HepG2 (cell line): ENCODE measurements around the gene CMIP. TPM values are rescaled to one million over a fixed set of nuclear protein-coding genes. Genes with fewer than 3 reads are reported as not detected.

Experiments used
- JUND ChIP-seq: sonication (generic); formaldehyde crosslinking; IDR thresholded peaks from 2 replicates; pipeline ENCODE4 v1.8.0; 2022; ENCODE audit warnings: mild to moderate bottlenecking, missing genetic modification reagents
- ZHX2 ChIP-seq, 2 experiments: sonication (generic) in 1 of 2; formaldehyde crosslinking in 1 of 2; IDR thresholded peaks; 2 replicates each; pipeline versions ENCODE4 v1.6.1 to v1.9.0; 2014 to 2022; ENCODE audit warnings: antibody characterized with exemption in 1 of 2, borderline replicate concordance in 1 of 2, inconsistent platforms in 1 of 2, low read depth in 1 of 2, missing genetic modification reagents in 1 of 2
- ZNF224 ChIP-seq: sonication (generic); formaldehyde crosslinking; IDR thresholded peaks from 2 replicates; pipeline ENCODE4 v1.5.0; 2020; ENCODE audit warnings: mild to moderate bottlenecking, missing genetic modification reagents
- ZNF34 ChIP-seq: sonication (generic); formaldehyde crosslinking; IDR thresholded peaks from 2 replicates; pipeline ENCODE4 v1.4.0; 2020; ENCODE audit warnings: mild to moderate bottlenecking, missing genetic modification reagents, borderline replicate concordance
- ZNF343 ChIP-seq: sonication (generic); formaldehyde crosslinking; IDR thresholded peaks from 2 replicates; pipeline ENCODE4 v1.4.0; 2020; ENCODE audit warnings: mild to moderate bottlenecking, missing genetic modification reagents
- ZNF563 ChIP-seq: sonication (generic); formaldehyde crosslinking; IDR thresholded peaks from 2 replicates; pipeline ENCODE4 v1.8.0; 2022; ENCODE audit warnings: mild to moderate bottlenecking, moderate library complexity, missing genetic modification reagents
- polyA plus RNA-seq, 8 experiments: library from polyadenylated mRNA; depleted of rRNA in 3 of 8; stranded (reverse) in 7 of 8; unstranded in 1 of 8; fragments of >200 nt; fragmentation: Illumina TruSeq in 4 of 8; extraction: Trizol in 4 of 8; gene quantifications; 2 replicates each; pipeline versions ENCODE4 v1.2.1 to v1.2.3, GENCODE V29; 2011 to 2016; ENCODE audit warnings: low read depth in 4 of 8, missing spikeins in 1 of 8, mixed read lengths in 1 of 8; ENCODE audit not compliant: insufficient read depth in 1 of 8
- total RNA-seq, 5 experiments: library from RNA; depleted of rRNA; stranded (reverse); fragments of >200 nt; fragmentation: Illumina TruSeq; extraction: Trizol; gene quantifications; 2 replicates each; pipeline ENCODE4 v1.2.3, GENCODE V29; 2016; ENCODE audit warnings: low read depth in 1 of 5

Gene CMIP
- total and polyA plus RNA-seq, 2 of the 13 experiments (the other 11 are each of a cell fraction or from before 2014, with no cell fraction given) = 10.9 to 18.1 TPM

GRCh38 chr16:81481207-81481821 is 36.7 kb downstream of the CMIP start (continued):
- TF ChIP-seq ZHX2 (IDR thresholded peaks at IDR 0.05; ENCODE audit: low read depth) = 0 out of 2 replicates have a peak, but pooled peaks have one; percentile 22
- TF ChIP-seq ZHX2 (CRISPR knock-in tag; IDR thresholded peaks at IDR 0.05; ENCODE audit: borderline replicate concordance) = no peak
- TF ChIP-seq ZNF563 (CRISPR knock-in tag) = peak; percentile 62; the same call in 1 of the 2 replicates
- no peak for TF ChIP-seq JUND (CRISPR knock-in tag)
- no peak for TF ChIP-seq ZNF34 (CRISPR knock-in tag)
- TF ChIP-seq ZNF224 = peak; percentile 76; the same call in 1 of the 2 replicates
- TF ChIP-seq ZNF343 (CRISPR knock-in tag) = no peak
